Neural cell (in vitro differentiated cells): ENCODE data around the gene PIEZO1. TPM values are rescaled to one million over a fixed set of nuclear protein-coding genes. Genes with fewer than 3 reads are reported as not detected.

Source experiments
- H2AFZ ChIP-seq: fragments of 200-600, 300-800 bp; sonication (generic), shearing (Covaris generic); 2 replicates; pipeline ENCODE4 v1.6.0; 2014; ENCODE audit warnings: low read depth, mild to moderate bottlenecking, antibody characterized with exemption, low read length, moderate library complexity
- H3F3A ChIP-seq: fragments of 200-600 bp; shearing (Covaris generic); 2 replicates; pipeline ENCODE4 v1.6.1; 2016; ENCODE audit warnings: mild to moderate bottlenecking, moderate library complexity, mixed read lengths, antibody characterized with exemption, low read length; ENCODE audit not compliant: insufficient read depth, poor library complexity, severe bottlenecking
- H3K27ac ChIP-seq: fragments of 200-600, 300-800 bp; sonication (generic), shearing (Covaris generic); 2 replicates; pipeline ENCODE4 v1.5.1; 2014; ENCODE audit warnings: mild to moderate bottlenecking, low read length, moderate library complexity
- H3K27me3 ChIP-seq: fragments of 300-800, 200-600 bp; sonication (generic), shearing (Covaris generic); 2 replicates; pipeline ENCODE4 v1.6.0; 2014; ENCODE audit warnings: mild to moderate bottlenecking, low read depth, low read length, moderate library complexity; ENCODE audit not compliant: insufficient read depth
- H3K36me3 ChIP-seq: fragments of 300-800, 200-600 bp; sonication (generic), shearing (Covaris generic); 2 replicates; pipeline ENCODE4 v1.5.1; 2014; ENCODE audit warnings: mild to moderate bottlenecking, antibody characterized with exemption, low read length, moderate library complexity; ENCODE audit not compliant: insufficient read depth
- H3K4me2 ChIP-seq: fragments of 300-800, 200-600 bp; sonication (generic), shearing (Covaris generic); 2 replicates; pipeline ENCODE4 v1.6.0; 2014; ENCODE audit warnings: mild to moderate bottlenecking, low read length
- H3K4me3 ChIP-seq: fragments of 300-800, 200-600 bp; sonication (generic), shearing (Covaris generic); 2 replicates; pipeline ENCODE4 v1.5.1; 2014; ENCODE audit warnings: mild to moderate bottlenecking, low read length, moderate library complexity
- H3K79me2 ChIP-seq: fragments of 200-600 bp; shearing (Covaris generic); replicated peaks from 2 replicates; pipeline ENCODE4 v1.6.0; 2014; ENCODE audit warnings: mild to moderate bottlenecking, low read length, moderate library complexity; ENCODE audit not compliant: insufficient read depth
- H3K9ac ChIP-seq: fragments of 300-800, 200-600 bp; sonication (generic), shearing (Covaris generic); 2 replicates; pipeline ENCODE4 v1.6.1; 2016; ENCODE audit warnings: mild to moderate bottlenecking, low read length, mixed read lengths
- H3K9me2 ChIP-seq: fragments of 200-600 bp; shearing (Covaris generic); 2 replicates; pipeline ENCODE4 v1.6.1; 2016; ENCODE audit warnings: mild to moderate bottlenecking, low read length, mixed read lengths; ENCODE audit not compliant: insufficient read depth
- H3K9me3 ChIP-seq: fragments of 200-600, 300-800 bp; sonication (generic), shearing (Covaris generic); 2 replicates; pipeline ENCODE4 v1.6.1; 2016; ENCODE audit warnings: mild to moderate bottlenecking, mixed run types, low read length, moderate library complexity, mixed read lengths
- H4K20me1 ChIP-seq: fragments of 200-600 bp; shearing (Covaris generic); 2 replicates; pipeline ENCODE4 v1.6.1; 2016; ENCODE audit warnings: mild to moderate bottlenecking, mixed run types; ENCODE audit not compliant: insufficient read depth
- CTCF ChIP-seq: fragments of 450-650 bp; IDR thresholded peaks from 2 replicates; pipeline ENCODE4 v1.5.1; 2014; ENCODE audit warnings: antibody characterized with exemption, mild to moderate bottlenecking, moderate library complexity; ENCODE audit not compliant: poor library complexity, severe bottlenecking
- EP300 ChIP-seq: fragments of 450-650 bp; conservative IDR thresholded peaks from 2 replicates; pipeline ENCODE4 v1.6.1; 2014; ENCODE audit warnings: antibody characterized with exemption, mild to moderate bottlenecking, moderate library complexity; ENCODE audit not compliant: poor library complexity, severe bottlenecking
- EZH2 ChIP-seq: fragments of 200-600, 300-800 bp; shearing (Covaris generic), sonication (generic); IDR thresholded peaks from 2 replicates; pipeline ENCODE4 v1.6.1; 2014; ENCODE audit warnings: antibody characterized with exemption, low read length, borderline replicate concordance, mild to moderate bottlenecking; ENCODE audit not compliant: insufficient read depth, poor library complexity, severe bottlenecking
- MXI1 ChIP-seq: fragments of 450-650 bp; conservative IDR thresholded peaks from 2 replicates; pipeline ENCODE4 v1.6.1; 2014; ENCODE audit warnings: antibody characterized with exemption, mild to moderate bottlenecking; ENCODE audit not compliant: poor library complexity, severe bottlenecking
- POLR2AphosphoS5 ChIP-seq: IDR thresholded peaks from 2 replicates; pipeline ENCODE4 v1.6.1; 2012
- RAD21 ChIP-seq: fragments of 450-650 bp; conservative IDR thresholded peaks from 2 replicates; pipeline ENCODE4 v1.6.1; 2014; ENCODE audit warnings: antibody characterized with exemption, mild to moderate bottlenecking, moderate library complexity
- SMC3 ChIP-seq: fragments of 450-650 bp; conservative IDR thresholded peaks from 2 replicates; pipeline ENCODE4 v1.6.1; 2014; ENCODE audit warnings: antibody characterized with exemption, mild to moderate bottlenecking, moderate library complexity; ENCODE audit not compliant: poor library complexity
- TAF1 ChIP-seq: IDR thresholded peaks from 2 replicates; pipeline ENCODE4 v1.6.1; 2012; ENCODE audit warnings: low read depth
- polyA plus RNA-seq: library from polyadenylated mRNA; depleted of rRNA; stranded (reverse); fragments of >200 nt; gene quantifications from 2 replicates; pipeline ENCODE4 v1.2.3, GENCODE V29; 2014
- TF ChIP-seq, protein P1 (sequence below): IDR thresholded peaks from 2 replicates; pipeline ENCODE4 v1.6.1; 2012; ENCODE audit warnings: borderline replicate concordance

The PIEZO1 gene
- polyA plus RNA-seq, 1 donor from 2014 or later: not detected

DNA sequence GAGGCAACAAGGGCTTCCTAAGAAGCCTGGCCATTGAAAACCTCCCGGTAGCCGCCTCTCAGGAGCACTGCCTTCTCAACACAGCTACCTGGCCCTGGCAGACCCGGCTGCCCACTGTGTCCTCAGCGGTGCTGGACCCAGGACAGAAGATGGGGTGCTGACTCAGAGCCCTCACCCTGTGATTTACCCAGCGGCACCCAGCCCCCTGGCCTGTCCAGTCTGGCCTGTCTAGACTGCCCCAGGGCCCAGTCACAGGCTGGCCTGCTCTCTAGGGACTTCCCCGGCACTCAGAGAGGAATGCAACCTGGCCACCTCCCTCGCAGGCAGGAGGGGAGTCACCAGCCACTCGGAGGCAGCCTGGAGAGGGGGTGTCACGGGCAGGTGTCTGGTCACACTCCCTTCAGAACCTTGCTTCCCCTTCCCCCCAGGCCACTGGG lies 20.1 kb downstream of the PIEZO1 start:
- no peak overlapping the region for H2AFZ ChIP-seq
- H4K20me1 ChIP-seq: no peaks in the 10 kb centered on the region

GRCh38 chr16:88764080-88764479 lies 20.9 kb downstream of the PIEZO1 start:
- Histone ChIP-seq H3K79me2 (no peaks in the 10 kb centered on the region), H3F3A (no peaks in the 10 kb centered on the region), H3K9me3 (no peaks in the 10 kb centered on the region), H3K27me3 (no peaks in the 10 kb centered on the region), H3K4me2 (no peak overlapping the region), H3K4me3 (no peak overlapping the region), H3K27ac (no peak overlapping the region), H3K36me3 (no peaks in the 10 kb centered on the region), H4K20me1 (no peaks in the 10 kb centered on the region), H2AFZ (no peak overlapping the region), H3K9ac (no peak overlapping the region), H3K9me2 (no peaks in the 10 kb centered on the region)
- no peak for TF ChIP-seq EZH2
- no peak for TF ChIP-seq MXI1
- no peak for TF ChIP-seq EP300
- no peak for TF ChIP-seq RAD21
- TF ChIP-seq TAF1: no peak
- TF ChIP-seq, protein P1, sequence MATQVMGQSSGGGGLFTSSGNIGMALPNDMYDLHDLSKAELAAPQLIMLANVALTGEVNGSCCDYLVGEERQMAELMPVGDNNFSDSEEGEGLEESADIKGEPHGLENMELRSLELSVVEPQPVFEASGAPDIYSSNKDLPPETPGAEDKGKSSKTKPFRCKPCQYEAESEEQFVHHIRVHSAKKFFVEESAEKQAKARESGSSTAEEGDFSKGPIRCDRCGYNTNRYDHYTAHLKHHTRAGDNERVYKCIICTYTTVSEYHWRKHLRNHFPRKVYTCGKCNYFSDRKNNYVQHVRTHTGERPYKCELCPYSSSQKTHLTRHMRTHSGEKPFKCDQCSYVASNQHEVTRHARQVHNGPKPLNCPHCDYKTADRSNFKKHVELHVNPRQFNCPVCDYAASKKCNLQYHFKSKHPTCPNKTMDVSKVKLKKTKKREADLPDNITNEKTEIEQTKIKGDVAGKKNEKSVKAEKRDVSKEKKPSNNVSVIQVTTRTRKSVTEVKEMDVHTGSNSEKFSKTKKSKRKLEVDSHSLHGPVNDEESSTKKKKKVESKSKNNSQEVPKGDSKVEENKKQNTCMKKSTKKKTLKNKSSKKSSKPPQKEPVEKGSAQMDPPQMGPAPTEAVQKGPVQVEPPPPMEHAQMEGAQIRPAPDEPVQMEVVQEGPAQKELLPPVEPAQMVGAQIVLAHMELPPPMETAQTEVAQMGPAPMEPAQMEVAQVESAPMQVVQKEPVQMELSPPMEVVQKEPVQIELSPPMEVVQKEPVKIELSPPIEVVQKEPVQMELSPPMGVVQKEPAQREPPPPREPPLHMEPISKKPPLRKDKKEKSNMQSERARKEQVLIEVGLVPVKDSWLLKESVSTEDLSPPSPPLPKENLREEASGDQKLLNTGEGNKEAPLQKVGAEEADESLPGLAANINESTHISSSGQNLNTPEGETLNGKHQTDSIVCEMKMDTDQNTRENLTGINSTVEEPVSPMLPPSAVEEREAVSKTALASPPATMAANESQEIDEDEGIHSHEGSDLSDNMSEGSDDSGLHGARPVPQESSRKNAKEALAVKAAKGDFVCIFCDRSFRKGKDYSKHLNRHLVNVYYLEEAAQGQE: no peak
- TF ChIP-seq CTCF: no peak
- no peak for TF ChIP-seq SMC3

More for the DNA sequence above, 20.1 kb downstream of the PIEZO1 start:
- no peak overlapping the region for H3K4me2 ChIP-seq
- no peak overlapping the region for H3K9ac ChIP-seq
- no peaks in the 10 kb centered on the region for H3K36me3 ChIP-seq
- no peaks in the 10 kb centered on the region for H3K79me2 ChIP-seq
- no peak overlapping the region for H3K27ac ChIP-seq
- H3K4me3 ChIP-seq: no peak overlapping the region
- no peaks in the 10 kb centered on the region for H3K9me2 ChIP-seq
- TF ChIP-seq MXI1 (no peak), TAF1 (no peak), CTCF (no peak), EP300 (no peak), SMC3 (no peak), EZH2 (no peak), POLR2AphosphoS5 (no peak), RAD21 (no peak)
- TF ChIP-seq, protein P1: no peak
- no peaks in the 10 kb centered on the region for H3K9me3 ChIP-seq
- H3K27me3 ChIP-seq: no peaks in the 10 kb centered on the region
- H3F3A ChIP-seq: no peaks in the 10 kb centered on the region
